Hematopoietic multipotent progenitor cell (in vitro differentiated cells): ENCODE measurements around the gene DIPK1C. TPM values are rescaled to one million over a fixed set of nuclear protein-coding genes. Genes with fewer than 3 reads are reported as not detected.
A peak's percentile ranks its signal among the peaks of the same experiment; 100 is the strongest.

ENCODE experiments used
- DNase-seq, 3 donors: peaks; one replicate each; pipeline ENCODE4 v3.0.0-alpha.2; 2011 to 2015; ENCODE audit warnings: low read depth in 2 of 3, low spot score in 2 of 3
- total RNA-seq: library from RNA; depleted of rRNA; stranded (reverse); fragments of >200 nt; gene quantifications from one replicate; pipeline ENCODE4 v1.2.3, GENCODE V29; 2012

The DIPK1C gene
- total RNA-seq, 1 donor = under 0.01 TPM

DNA sequence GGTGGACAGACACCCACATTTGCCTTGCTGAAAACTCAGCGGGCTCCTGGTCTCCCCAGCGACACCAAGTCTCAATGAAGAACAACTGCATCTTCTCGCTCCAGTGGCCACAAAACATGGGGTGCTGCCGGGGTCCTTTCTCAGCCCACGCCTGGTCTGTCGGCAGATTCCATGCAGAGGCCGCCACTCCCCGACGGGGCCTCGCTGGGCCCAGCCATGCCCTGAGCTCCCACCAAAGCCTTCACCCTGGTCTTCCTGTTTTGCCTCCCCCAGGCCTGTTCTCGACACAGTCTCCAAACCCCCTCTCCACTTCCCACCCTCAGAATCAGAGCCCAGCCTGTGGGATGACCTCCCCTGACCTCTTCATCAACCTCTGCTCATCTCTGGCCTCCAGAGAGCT, 31.2 kb downstream of the DIPK1C start:
- DNase-seq = no peak

DNA sequence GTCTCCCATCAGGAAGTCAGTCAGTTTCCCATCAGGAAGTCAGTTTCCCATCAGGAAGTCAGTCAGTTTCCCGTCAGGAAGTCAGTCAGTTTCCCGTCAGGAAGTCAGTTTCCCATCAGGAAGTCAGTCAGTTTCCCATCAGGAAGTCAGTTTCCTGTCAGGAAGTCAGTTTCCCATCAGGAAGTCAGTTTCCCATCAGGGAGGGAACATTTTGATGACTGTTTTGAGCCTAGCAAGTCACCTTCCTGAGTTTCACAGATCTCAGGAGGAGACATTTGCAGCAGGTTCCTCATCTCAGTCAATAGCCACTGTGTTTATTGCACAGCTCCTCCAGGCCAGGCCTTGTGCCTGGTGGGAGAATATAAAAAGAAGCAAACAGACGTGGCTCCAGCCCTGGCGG, 31.9 kb downstream of the DIPK1C start:
- DNase-seq = no peak

DNA sequence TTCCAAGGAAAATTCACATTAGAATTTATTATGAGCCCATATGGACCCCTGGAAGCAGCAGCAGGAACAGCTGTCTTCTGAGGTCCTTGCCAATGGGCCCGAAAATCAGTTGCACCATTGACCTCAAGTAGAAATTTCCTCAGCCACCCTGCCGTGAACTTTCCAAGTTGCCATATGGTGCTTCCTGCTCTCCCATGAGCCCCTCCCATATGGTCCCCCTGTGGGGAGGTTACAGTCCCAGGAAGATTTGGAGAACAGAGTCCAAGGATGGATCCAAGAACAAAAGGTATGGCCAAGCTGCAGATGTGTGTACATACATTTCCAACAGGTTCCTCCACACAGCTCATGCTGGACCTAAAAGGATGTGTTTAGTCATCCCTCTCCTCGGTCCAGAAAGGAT, 34.6 kb downstream of the DIPK1C start:
- no peak for DNase-seq

DNA sequence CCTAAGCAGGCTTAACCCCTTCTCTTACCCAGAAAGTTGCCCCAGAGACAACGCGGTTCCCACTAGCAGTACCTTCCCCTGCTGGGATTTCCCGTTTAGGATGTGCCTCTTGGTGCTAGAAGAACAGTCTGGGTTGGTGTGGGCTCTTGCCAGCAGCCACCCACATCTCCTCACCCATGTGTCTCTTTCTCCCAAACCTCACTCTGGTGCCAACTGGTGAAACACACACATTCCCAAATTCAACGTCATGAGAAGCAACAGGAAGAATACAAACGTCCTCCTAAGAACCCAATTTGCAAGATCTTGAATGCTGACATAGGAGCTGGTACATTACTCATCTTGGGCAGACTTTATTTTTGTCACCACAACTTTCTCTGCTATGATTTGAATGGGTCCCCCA, 36.2 kb downstream of the DIPK1C start:
- DNase-seq = no peak

DNA sequence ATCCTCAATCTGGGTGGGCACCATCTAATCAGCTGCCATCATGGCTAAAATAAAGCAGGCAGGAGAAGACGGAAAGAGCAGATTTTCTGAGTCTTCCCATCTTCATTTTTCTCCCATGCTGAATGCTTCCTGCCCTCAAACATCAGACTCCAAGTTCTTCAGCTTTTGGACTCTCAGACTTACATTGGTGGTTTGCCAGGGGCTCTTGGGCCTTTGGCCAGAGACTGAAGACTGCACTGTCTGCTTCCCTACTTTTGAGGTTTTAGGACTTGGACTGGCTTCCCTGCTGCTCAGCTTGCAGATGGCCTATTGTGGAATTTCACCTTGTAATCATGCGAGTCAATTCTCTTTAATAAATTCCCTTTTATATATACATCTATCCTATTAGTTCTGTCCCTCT, 36.6 kb downstream of the DIPK1C start:
- no peak for DNase-seq

DNA sequence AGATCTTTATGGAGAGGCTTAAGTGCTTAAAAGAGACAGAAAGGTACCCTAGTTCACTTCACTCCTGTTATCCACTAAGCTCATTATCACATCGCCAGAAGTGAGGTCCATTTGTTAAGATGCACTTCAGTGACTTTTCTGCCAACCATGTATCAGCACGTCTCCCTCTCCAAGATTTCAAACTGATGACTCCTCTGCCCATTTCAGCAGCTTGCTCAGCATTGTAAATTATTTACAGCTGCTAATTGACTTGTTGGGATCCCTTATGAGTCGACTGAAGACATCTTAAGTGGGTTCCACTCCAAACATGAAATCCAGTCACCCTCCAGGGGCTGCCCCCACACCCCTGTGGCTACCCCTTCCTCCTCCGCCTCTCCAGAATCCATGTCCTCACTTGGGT, 37.3 kb downstream of the DIPK1C start:
- DNase-seq = no peak

DNA sequence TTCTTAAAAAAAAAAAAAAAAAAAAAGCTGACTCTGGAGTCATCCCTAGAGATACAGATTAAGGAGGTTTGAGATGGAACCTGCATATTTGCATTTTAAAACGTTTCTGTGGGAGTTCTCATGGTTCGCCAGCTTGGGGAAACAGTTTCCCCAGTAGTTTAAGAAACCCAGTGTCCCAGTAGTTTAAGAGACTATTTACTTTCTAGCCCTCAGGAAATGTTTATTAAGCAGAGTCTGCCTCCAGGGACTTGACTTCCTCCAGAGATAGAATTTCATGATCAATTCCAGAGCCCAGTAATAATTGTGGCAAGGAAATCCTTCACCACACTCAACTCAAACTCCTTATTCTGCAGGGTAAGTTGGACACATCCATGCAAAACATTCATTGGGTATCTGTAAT, 39.1 kb downstream of the DIPK1C start:
- no peak for DNase-seq

DNA sequence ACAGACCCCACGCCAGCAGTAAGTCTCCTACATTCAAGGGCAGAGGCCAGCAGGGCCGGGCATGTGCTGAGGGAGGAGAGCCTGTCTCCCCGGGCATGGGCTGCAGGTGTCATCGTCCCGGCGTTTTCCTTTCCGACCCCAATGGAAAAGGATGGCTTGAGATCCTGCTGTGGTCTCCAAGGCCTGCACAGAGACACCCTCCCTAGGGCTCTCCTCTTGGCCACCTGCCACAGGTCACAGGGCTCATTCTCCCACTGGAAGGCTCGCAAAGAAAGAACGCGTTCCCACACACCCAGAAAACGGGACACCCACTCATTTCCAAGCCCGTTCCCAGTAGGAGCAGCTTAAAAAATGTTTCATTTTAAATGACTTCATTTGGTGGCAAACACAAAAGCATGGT, 41.0 kb downstream of the DIPK1C start:
- no peak for DNase-seq

DNA sequence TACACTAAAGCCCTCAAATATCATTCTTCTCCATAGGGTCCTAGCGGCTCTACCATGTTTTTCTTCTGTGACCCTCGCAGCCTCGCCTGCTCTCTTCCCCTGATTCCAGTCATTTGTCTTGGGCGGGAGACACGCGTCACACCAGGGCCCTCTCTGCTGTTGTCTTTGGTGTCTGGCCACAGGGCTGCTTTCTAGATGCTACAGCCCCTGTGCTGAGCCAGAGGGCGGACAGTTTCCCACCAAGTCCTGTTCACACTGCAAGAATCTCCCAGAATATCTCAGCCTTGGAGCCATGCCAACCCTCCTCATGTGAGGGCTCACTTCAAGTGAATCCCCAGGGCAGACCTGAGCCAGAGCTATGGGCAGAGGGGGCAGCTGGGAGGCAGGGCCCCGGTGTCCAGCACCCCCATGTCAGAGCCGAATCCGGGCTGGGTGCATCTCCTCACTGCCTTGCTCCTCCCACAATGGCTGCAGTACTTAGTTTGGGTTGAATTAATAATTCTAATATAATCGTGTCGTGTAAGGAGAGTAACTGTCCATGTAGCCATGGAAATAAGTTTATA, 42.1 kb downstream of the DIPK1C start:
- no peak for DNase-seq

DNA sequence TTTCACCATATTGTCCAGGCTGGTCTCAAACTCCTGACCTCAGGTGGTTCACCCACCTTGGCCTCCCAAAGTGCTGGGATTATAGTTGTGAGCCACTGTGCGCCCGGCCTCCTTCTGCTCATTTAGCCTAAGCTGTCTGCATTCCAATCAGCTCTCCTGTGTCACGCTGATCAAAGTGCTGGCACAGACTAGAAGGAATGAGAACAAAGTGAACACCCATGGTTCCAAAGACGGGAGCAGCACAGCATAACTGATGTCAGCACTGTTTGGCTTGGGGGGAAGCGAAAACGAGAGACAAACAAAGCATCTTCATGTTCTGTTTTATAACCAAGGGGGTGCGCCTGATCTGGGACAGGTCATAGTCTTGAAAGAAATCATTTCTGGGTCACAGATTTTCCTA, 43.3 kb downstream of the DIPK1C start:
- DNase-seq = no peak

DNA sequence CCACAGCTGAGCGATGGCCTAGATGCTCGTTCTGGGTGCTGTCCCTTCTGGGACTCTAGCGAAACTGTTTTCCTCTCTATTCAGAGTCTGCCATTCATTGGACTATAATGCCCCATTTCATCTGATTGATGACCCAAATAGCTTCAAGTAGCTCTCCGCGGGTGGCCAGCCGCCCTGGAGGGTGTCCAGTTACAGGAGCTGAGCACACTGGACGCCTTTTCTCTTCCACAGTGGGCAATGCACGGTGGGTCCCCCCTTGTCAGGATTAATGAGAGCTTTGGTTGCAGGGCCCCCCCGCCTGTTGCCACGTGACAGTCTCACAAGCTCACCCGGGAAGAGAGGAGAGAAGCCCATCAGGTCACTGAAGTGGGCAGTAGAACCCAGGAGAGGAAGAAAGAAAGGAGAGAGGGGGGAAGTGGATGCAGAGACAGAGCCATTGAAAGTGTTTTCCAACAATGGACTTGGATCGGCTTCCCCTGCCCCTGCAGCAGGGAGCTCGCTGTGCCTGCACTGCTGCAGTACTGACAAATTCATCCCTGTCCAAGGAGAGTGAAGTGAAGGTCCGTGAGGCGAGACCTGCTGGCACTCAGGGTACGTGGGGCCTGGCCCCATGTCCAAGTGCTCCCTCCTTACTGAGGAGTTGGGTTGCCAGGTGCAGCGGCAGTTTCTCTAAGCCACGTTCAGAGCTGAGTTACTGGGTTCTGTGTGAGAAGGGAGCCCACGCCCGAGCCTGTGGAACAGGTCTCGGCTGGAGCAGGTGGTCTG, 44.8 kb downstream of the DIPK1C start:
- no peak for DNase-seq

DNA sequence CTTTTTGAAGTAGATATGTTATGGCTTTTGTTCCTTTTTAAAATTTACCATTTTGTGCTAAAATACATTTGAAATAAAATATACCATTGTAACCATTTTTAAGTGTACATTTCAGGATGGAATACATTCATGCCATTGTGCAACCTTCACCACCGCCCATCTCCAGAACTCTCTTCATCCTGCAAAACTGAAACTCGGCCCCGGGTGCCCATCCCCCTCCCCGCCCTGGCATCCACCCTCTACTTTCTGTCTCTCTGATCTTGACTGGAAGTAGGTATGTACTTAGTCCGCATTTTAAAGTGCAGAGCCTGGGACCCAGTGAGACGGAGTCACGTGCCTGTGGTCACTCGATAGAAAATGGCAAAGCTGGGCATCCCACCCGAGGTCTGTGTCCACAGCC, 45.6 kb downstream of the DIPK1C start:
- no peak for DNase-seq

DNA sequence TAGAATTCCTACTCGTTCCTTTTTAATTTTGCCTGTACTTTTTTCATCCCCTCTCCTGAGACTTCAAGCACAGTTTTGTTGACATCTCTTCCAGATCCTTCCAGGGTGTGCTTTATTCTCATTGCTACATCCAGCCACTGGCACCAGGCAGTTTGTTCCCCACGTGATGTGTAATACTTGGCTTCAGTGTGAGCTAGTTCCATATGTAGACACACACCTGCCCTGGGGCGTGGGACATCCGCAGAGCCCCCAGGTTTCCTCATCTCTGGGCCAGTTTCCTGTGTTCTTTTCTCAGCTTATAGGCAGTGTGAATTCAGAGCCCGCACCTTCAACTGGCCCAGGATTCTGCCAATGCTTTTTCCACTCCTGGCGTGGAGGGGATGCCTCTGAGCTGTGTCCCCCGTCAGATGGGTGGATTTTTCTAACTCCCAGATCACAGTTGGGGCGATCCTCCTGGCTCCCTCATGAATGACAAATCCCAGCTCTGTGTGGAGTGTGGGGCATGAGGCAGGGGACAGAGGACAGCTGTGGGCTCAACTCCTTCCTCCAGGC, 46.6 kb downstream of the DIPK1C start:
- DNase-seq = no peak

DNA sequence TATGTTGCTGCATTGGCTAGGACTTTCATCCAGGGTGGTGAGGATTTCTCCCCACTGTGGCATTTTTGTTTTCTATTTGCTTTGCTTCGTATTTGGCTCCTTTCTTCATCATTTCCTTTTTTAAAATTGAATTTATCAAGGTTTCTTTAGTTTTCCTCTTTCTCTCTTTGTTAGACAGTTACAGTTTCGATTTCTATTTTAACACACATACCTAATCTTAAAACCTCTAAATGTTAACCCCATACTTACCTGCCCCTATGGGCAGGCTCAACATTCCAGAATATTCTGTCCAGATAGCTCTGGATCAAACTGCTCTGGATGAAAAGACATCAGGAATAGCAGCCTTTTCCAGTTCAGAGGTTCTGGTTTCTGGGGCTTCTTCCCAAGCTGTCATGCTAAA, 49.2 kb downstream of the DIPK1C start:
- no peak for DNase-seq

DNA sequence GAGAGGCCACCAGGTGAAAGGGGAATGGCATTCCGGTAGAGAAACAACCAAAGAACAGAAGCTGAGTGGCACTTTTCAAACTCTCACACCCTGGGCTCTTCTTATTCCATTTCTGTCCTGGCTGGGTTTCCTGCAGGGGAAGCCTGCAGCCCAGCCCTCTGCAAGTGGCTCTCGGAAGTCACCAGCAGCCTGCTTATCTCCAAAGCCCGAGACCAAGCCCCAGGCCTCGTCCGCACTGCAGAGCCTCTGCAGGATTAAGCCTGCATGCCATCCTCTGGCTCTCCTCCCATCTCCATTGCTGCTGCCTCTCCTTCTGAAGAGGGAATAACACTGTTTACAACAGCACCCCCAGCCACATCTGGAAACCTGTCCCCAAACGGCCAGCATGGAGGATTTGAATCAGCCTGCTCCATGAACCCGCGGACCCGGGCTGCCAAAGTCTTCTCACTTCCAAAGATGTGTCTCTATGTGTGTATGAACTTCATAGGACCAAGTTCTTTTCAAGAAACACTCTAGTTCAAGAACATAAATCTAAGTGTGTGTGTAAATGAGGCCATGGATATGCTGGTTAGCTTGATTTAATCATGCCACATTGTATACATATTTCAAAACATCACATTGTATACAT, 54.2 kb downstream of the DIPK1C start:
- peak in 2 of 3 donors; percentile 14 to 47 for DNase-seq

DNA sequence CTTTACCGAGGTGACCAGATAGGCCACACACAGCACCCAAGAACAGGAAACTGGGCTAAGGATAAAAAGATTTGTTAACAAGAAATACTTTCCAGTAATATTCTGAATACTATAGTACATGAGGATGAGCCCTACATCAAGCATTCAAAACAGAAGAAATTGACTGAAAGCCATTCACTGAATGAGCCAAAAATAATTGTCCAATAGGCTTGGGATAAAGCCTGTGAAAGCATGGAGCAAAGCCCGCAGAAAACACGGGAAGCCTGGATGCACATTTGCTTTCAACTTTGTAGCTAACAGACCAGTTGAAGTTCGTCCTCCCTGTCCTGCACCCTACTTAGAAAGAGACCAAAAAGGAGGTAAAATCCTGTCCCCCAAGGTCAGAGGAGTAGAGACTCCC, 56.3 kb downstream of the DIPK1C start:
- DNase-seq = no peak

DNA sequence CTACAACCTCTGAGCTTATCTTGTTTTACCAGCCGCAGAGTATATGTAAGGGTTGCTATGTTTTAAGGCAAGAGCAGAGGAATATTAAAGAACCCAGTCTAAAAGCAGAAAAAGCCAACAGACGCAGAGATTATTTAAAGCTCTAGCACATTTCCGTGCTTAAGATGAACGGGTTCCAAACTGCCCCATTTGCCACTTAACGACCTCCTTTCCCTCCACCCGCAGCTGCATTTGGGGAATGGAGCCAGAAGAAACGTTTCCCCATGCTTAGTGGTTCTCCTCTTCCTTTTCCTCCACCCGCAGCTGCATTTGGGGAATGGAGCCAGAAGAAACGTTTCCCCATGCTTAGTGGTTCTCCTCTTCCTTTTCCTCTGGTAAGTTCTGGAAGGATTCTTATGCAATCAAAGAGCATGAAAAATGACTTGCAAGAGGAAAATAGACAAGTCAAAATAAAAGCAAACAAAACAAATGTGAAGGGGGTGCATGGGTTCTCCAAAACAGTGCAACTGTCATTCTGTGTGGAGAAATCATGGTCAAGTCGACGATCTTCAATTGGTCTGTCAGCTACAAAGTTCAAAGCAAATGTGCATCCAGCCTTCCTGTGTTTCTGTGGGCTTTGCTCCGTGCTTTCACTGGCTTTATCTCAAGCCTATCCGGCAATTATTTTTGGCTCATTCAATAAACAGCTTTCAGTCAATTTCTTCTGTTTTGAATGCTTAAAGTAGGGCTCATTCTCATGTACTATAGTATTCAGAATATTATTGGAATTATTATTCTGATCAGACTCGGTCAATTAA, 57.8 kb downstream of the DIPK1C start:
- DNase-seq = peak in 2 of 3 donors; percentile 16 to 63

DNA sequence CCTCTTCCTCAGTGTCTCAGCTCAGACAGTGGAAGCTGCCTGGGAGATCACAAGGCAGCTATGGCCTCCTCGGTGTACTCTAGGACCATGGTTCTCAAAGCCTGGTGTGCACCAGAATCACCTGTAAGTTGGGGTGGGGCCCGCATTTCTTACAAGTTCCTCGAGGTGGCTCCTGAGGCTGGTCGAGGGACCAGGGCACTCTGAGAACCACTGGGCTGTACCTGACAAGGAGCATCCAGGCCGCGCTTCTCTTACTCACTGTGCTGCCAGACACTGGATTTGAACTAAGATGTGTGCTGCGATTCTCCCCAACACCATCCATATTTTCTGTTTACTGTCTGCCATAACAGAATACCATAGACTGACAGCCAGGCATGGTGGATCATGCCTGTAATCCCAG, 59.5 kb downstream of the DIPK1C start:
- no peak for DNase-seq

DNA sequence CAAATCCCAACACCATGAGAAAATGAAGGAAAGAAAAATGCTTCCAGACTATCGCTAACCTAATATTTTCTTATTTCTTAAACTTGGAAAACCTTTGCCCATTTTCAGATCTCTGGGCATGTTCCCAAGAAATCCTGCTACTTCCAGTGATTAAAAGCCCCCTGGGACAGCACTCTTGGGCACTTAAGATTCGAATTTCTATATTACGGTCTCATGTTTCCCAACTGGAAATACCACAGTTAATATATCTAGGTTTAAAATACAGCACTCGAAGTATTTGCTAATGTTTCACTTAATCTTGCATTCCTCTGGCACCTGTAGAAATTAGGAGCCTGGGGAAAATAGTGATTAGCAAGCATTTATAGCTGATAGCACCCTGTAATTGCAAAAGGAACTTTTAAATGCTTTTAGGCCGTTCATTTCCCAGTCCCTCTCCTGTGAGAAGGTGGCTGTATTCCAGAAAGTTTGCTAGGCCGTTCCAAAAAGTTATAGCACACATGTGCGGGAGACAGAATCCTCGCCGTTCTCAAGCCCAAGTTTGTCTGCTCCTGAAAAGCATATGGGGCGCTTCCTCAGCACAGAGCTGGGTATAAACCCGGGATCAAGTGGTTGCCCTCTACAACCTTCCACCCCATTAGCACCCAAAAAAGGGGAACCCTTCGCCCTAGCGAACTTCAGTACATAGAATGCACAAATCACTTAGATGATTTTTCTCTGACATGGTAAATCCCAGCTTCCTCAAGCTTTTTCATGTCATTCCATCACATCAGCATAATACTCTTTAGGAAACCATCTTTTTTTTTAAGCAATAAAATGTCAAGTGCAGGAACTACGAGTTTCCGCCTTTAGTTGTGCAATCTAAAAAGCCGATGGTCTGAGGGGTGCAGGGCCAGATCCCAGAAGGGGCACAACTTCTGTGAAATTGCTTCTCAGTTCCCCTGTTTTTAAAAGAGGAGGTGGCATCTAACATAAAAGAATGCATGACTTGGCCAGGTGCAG, 60.6 kb downstream of the DIPK1C start:
- peak in 2 of 3 donors; percentile 12 to 49 for DNase-seq

DNA sequence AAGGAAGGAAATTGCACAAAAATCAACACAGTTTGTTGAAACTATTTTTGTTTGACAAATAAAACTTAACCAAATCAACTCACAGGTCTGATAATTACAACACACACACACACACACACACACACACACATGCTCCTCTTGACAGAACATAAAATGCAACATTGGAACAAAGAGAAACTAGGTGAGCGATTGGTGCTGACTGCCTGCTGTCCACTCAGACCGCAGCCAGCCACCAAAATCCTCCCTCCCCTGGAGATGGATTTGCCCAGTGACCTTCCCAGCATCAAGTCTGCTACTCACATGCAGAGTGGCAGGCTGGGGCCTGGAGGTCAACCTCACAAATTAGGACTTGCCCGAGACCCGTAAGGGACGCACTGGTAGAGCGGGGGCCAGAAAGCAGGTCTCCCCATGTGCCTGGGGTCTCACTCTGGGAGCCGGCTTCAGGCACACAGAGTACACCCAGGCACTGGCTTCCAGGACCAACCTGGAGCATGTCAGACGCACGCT, 61.4 kb downstream of the DIPK1C start:
- DNase-seq = no peak
